Measurements from ENCODE around the gene HEBP1. TPM values are rescaled to one million over a fixed set of nuclear protein-coding genes. Genes with fewer than 3 reads are reported as not detected.

Gene HEBP1
- total RNA-seq, 1 experiment from 2014 or later = 6.2 TPM

DNA sequence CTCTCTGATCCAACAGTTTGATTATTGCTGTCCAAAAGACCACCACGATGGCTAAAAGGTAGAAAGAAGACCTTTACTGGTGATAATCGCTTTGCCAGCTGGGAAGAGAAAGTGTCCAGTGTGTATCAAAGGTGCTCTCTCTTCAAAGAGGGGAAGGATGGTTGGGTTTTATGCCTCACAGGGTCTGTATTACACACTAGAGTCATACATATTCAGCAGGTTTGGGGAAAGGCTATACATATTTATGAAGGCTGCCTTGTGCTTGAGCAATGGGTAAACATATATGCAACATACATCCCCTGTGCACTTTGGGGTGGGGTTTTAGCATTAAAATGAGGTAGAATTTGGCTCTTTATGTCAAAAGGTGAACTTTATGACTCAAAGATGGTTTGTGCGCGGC lies 66.3 kb downstream of the HEBP1 start:
- intact Hi-C loops (cut with micrococcal nuclease) = no loop called here
- Histone ChIP-seq H3K27me3 (ENCODE audit: low read length) (no peaks in the 10 kb centered on the region), H3K9me3 (ENCODE audit: low read length) (no peaks in the 10 kb centered on the region), H3K79me2 (ENCODE audit: low read length) (no peaks in the 10 kb centered on the region), H3K4me3 (ENCODE audit: low read length) (no peak overlapping the region), H3F3A (ENCODE audit: low read length, unreplicated experiment) (no peaks in the 10 kb centered on the region), H3K36me3 (ENCODE audit: low read depth, low read length) (no peaks in the 10 kb centered on the region), H4K20me1 (ENCODE audit: low read length) (no peaks in the 10 kb centered on the region), H3K4me2 (ENCODE audit: low read length) (no peak overlapping the region), H3K27ac (ENCODE audit: low read length) (no peak overlapping the region), H3K9ac (ENCODE audit: low read length) (no peak overlapping the region), H3K9me2 (replicated peaks; ENCODE audit: low read length) (no peaks in the 10 kb centered on the region), H3K4me1 (ENCODE audit: insufficient read depth, low read length) (no peaks in the 10 kb centered on the region), H2AFZ (ENCODE audit: low read length) (no peak overlapping the region)
- CTCF ChIA-PET = no interaction called here
- BruUV-seq (replicated peaks) = no TSS peak
- POLR2A ChIA-PET (ENCODE audit: unreplicated experiment) = no interaction called here
- DNase-seq (no peak), ATAC-seq (no peak)
- TF ChIP-seq EZH2 (IDR thresholded peaks at IDR 0.05; ENCODE audit: low read length, unreplicated experiment) = no peak
- TF ChIP-seq, protein P1, sequence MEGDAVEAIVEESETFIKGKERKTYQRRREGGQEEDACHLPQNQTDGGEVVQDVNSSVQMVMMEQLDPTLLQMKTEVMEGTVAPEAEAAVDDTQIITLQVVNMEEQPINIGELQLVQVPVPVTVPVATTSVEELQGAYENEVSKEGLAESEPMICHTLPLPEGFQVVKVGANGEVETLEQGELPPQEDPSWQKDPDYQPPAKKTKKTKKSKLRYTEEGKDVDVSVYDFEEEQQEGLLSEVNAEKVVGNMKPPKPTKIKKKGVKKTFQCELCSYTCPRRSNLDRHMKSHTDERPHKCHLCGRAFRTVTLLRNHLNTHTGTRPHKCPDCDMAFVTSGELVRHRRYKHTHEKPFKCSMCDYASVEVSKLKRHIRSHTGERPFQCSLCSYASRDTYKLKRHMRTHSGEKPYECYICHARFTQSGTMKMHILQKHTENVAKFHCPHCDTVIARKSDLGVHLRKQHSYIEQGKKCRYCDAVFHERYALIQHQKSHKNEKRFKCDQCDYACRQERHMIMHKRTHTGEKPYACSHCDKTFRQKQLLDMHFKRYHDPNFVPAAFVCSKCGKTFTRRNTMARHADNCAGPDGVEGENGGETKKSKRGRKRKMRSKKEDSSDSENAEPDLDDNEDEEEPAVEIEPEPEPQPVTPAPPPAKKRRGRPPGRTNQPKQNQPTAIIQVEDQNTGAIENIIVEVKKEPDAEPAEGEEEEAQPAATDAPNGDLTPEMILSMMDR (conservative IDR thresholded peaks at IDR 0.05; ENCODE audit: low read depth, low read length) = no peak
- no peak for TF ChIP-seq EZH2phosphoT487 (IDR thresholded peaks at IDR 0.05; ENCODE audit: borderline replicate concordance, low read length)

DNA sequence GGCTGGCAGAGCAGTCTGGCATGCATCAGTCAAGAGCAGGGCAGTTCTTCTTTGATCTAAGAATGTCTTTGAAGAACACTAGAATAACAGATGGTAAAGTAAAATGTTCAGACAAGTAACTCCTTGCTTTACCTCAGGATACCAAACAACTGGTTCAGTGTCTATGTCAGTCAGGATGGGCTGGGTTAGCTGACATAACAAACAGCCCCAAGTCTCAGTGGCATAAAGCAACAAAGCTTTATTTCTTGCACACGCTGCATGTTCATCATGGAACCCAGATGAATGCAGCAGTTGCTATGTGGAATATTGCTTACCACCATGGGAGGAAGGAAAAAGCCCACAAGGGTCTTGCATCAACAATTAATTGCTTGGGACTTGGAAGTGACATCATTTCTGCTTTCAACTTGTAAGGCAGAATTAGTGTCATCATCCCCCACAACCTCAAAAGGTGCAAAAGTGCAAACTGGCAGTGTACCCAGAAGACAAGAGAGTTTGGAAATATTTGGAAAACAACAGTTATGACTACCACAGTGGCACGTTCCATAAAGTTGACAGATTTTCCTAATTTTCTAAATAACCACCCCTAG lies 69.3 kb downstream of the HEBP1 start:
- Histone ChIP-seq H3K9ac (ENCODE audit: low read length) (no peak overlapping the region), H3K4me2 (ENCODE audit: low read length) (no peak overlapping the region), H2AFZ (ENCODE audit: low read length) (no peak overlapping the region), H3K27me3 (ENCODE audit: low read length) (no peaks in the 10 kb centered on the region), H3K36me3 (ENCODE audit: low read depth, low read length) (no peaks in the 10 kb centered on the region), H3K79me2 (ENCODE audit: low read length) (no peaks in the 10 kb centered on the region), H3K9me3 (ENCODE audit: low read length) (no peaks in the 10 kb centered on the region), H3F3A (ENCODE audit: low read length, unreplicated experiment) (no peaks in the 10 kb centered on the region), H4K20me1 (ENCODE audit: low read length) (no peaks in the 10 kb centered on the region), H3K9me2 (replicated peaks; ENCODE audit: low read length) (no peaks in the 10 kb centered on the region), H3K4me3 (ENCODE audit: low read length) (no peak overlapping the region), H3K27ac (ENCODE audit: low read length) (no peak overlapping the region), H3K4me1 (ENCODE audit: insufficient read depth, low read length) (no peaks in the 10 kb centered on the region)
- CTCF ChIA-PET = no interaction called here
- ATAC-seq (no peak), DNase-seq (no peak)
- intact Hi-C loops (cut with micrococcal nuclease) = no loop called here
- POLR2A ChIA-PET (ENCODE audit: unreplicated experiment) = no interaction called here
- TF ChIP-seq, protein P1 (conservative IDR thresholded peaks at IDR 0.05; ENCODE audit: low read depth, low read length) = no peak
- TF ChIP-seq EZH2 (IDR thresholded peaks at IDR 0.05; ENCODE audit: low read length, unreplicated experiment) (no peak), EZH2phosphoT487 (IDR thresholded peaks at IDR 0.05; ENCODE audit: borderline replicate concordance, low read length) (no peak)
- no TSS peak for BruUV-seq (replicated peaks)

DNA sequence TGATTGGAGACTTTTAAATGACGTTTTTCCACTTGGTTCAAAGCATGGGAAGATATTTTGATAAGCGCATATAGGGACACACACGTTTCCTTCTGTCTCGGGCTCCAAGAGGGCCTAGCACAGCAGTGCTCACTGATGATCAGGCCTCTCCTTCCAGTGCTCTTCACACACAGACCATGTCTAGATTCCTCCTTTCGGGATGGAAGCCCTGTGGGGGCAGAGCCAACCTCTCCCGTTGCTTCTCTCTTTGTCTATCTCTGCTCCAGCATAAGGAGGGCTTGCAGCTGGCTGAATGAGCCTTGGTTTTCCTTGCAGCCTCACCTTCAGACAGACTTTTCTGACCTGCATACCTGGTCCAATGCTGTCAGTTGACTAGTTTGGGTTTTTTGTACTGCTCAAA lies 70.4 kb downstream of the HEBP1 start:
- H3K9me2 ChIP-seq (replicated peaks; ENCODE audit: low read length) = no peaks in the 10 kb centered on the region
- intact Hi-C loops (cut with micrococcal nuclease) = no loop called here
- H3K36me3 ChIP-seq (ENCODE audit: low read depth, low read length) = no peaks in the 10 kb centered on the region
- no peak for TF ChIP-seq EZH2phosphoT487 (IDR thresholded peaks at IDR 0.05; ENCODE audit: borderline replicate concordance, low read length)
- TF ChIP-seq, protein P1 (conservative IDR thresholded peaks at IDR 0.05; ENCODE audit: low read depth, low read length) = no peak
- TF ChIP-seq EZH2 (IDR thresholded peaks at IDR 0.05; ENCODE audit: low read length, unreplicated experiment) = no peak
- no peak overlapping the region for H3K9ac ChIP-seq (ENCODE audit: low read length)
- CTCF ChIA-PET = no interaction called here
- BruUV-seq (replicated peaks) = no TSS peak
- H3K4me2 ChIP-seq (ENCODE audit: low read length) = no peak overlapping the region
- H4K20me1 ChIP-seq (ENCODE audit: low read length) = no peaks in the 10 kb centered on the region
- H3K27me3 ChIP-seq (ENCODE audit: low read length) = no peaks in the 10 kb centered on the region
- no peak overlapping the region for H3K27ac ChIP-seq (ENCODE audit: low read length)
- H3K9me3 ChIP-seq (ENCODE audit: low read length) = no peaks in the 10 kb centered on the region
- no peak overlapping the region for H3K4me3 ChIP-seq (ENCODE audit: low read length)
- no peaks in the 10 kb centered on the region for H3K4me1 ChIP-seq (ENCODE audit: insufficient read depth, low read length)
- DNase-seq (no peak), ATAC-seq (no peak)
- no peaks in the 10 kb centered on the region for H3K79me2 ChIP-seq (ENCODE audit: low read length)
- POLR2A ChIA-PET (ENCODE audit: unreplicated experiment) = no interaction called here
- no peaks in the 10 kb centered on the region for H3F3A ChIP-seq (ENCODE audit: low read length, unreplicated experiment)
- H2AFZ ChIP-seq (ENCODE audit: low read length) = no peak overlapping the region

Measured in PC-3 (cell line).